Astrocyte (in vitro differentiated cells and primary cell): Measurements from ENCODE around the gene SLC29A2.

Experiments
- CTCF ChIP-seq: IDR thresholded peaks from 2 replicates; pipeline ENCODE4 v1.5.1; 2011; ENCODE audit warnings: low read depth, mild to moderate bottlenecking, inconsistent platforms, low read length, moderate library complexity; ENCODE audit not compliant: insufficient read depth
- EZH2 ChIP-seq: IDR thresholded peaks from 2 replicates; pipeline ENCODE4 v1.6.1; 2012; ENCODE audit warnings: mild to moderate bottlenecking, low read length, inconsistent platforms; ENCODE audit not compliant: insufficient read depth

- TF ChIP-seq EZH2 (no peak), CTCF (no peak)
Measured at GRCh38 chr11:66315921-66316811, 55.4 kb downstream of the SLC29A2 start.
